A673 (cell line): ENCODE data around the gene FAM184B.

Source experiments
- CTCF ChIP-seq: fragments of 300-800, 200-600 bp; sonication (generic); conservative IDR thresholded peaks from 2 replicates; pipeline ENCODE4 v1.5.1; 2017; ENCODE audit warnings: low read depth, mild to moderate bottlenecking, antibody characterized with exemption, low read length, moderate library complexity, mixed read lengths
- EZH2 ChIP-seq: fragments of 200-600 bp; sonication (generic); IDR thresholded peaks from 2 replicates; pipeline ENCODE4 v1.6.1; 2017; ENCODE audit warnings: borderline replicate concordance, low read depth, mild to moderate bottlenecking, mixed read lengths, antibody characterized with exemption, low read length; ENCODE audit not compliant: poor library complexity, severe bottlenecking

DNA sequence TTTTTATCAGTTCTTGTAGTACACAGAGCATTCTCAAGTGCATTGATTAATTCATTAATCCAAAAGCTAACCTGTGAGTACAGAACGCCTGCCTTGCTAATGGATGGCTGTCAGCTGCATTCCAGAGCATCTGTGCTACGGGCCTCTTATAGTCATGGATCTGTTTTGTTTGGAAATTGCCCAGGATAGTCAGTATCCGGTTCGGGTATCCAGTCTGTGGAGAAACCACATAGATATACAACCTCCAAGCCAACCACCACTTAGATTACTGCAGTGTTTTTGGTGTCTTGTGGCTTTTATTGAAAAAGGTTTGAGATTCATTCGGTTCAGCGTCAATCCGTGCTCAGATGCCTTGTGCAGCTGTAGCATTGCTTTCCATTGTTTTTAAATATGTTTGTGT is 200.5 kb downstream of the FAM184B start:
- TF ChIP-seq CTCF, result no peak
- TF ChIP-seq EZH2, result no peak
